Choroid plexus epithelial cell (primary cell): ENCODE measurements around the gene CEP83.

ENCODE experiments used
- DNase-seq: peaks from one replicate; pipeline ENCODE4 v3.0.0-alpha.2; 2010; ENCODE audit warnings: low read depth
- H3K4me3 ChIP-seq: 2 replicates; pipeline ENCODE4 v1.5.1; 2011; ENCODE audit warnings: low read depth, mild to moderate bottlenecking, control low read depth, low read length, moderate library complexity
- TF ChIP-seq, protein P1 (sequence below): conservative IDR thresholded peaks from 2 replicates; pipeline ENCODE4 v1.5.1; 2011; ENCODE audit warnings: low read depth, mild to moderate bottlenecking, control low read depth, inconsistent platforms, low read length, moderate library complexity

Gene CEP83

DNA sequence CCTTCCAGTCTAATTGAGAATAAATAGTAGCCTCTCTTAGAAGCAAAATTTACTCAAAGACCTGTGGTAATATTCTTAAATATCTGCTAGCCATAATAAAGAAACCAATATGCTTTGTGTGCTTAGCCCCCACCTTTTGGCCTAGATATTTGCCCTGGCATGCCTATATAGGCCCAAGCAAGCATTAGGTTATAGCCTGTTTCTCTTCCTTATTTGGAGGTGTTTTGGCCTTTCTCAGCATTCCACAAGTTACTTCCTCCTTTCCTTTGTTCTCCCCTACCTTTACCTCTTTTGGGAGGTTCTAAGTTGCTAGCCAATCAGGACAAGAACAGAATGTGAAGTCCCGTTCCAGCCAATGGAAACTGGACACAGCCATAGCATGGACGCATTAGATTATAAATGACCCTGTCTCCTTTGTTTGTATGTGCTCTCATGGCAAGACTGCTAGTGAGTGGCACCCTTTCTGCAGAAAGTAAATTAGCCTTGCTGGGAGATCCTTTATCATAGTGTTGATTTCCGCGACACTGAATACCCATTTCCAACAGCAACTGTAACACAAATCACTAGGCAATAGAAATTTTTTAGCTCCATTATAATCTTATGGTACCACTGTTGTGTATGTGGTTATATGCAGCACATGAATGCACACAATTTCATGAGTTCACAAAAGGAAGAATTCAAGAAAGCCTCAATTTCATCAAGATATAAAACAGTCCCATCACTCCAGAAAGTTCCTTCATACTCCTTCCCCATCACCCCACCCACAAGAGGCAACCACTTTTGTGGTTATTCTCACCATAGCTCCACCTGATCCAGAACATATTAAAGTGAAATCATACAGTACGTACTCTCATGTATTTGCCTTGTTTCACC, 37.6 kb downstream of the CEP83 start:
- TF ChIP-seq, protein P1, sequence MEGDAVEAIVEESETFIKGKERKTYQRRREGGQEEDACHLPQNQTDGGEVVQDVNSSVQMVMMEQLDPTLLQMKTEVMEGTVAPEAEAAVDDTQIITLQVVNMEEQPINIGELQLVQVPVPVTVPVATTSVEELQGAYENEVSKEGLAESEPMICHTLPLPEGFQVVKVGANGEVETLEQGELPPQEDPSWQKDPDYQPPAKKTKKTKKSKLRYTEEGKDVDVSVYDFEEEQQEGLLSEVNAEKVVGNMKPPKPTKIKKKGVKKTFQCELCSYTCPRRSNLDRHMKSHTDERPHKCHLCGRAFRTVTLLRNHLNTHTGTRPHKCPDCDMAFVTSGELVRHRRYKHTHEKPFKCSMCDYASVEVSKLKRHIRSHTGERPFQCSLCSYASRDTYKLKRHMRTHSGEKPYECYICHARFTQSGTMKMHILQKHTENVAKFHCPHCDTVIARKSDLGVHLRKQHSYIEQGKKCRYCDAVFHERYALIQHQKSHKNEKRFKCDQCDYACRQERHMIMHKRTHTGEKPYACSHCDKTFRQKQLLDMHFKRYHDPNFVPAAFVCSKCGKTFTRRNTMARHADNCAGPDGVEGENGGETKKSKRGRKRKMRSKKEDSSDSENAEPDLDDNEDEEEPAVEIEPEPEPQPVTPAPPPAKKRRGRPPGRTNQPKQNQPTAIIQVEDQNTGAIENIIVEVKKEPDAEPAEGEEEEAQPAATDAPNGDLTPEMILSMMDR, result no peak
- H3K4me3 ChIP-seq, result no peak overlapping the region
- DNase-seq, result no peak

DNA sequence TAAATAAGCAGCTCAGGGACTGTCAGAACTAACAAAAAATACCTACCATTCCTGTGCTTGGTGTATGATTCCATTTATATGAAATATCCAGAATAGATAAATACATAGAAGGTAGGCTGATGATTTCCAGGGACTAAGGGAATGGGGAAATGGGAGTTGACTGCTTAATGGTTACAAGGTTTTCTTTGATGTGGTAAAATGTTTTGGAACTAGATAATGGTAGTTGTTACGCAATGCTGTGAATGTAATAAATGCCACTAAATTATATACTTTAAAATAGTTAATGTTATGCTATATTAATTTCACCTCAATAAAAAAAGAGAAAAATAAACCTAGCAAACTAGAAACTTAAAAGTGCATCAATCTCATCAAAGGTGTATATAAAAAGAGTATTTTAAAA, 41.1 kb downstream of the CEP83 start:
- TF ChIP-seq, protein P1, result no peak
- DNase-seq, result peak; percentile 9
- no peak overlapping the region for H3K4me3 ChIP-seq

DNA sequence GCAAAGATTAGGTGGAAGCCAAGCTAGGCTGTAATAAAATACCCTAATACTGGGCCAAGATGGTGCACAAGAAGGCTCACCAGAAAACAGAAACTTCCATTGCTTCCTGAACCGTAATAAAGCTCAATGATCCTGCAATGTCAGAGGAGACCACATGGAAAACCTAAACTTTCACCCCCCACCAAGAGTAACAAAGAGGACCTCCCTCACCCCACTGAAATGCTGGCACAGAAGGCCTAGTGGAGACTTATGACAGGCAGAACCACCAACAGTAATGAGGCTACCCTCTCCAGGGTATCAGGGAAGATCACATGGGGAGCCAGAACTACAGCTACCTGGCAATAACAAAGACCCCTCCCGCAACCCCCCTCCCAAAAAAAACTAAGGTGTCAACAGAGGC, 43.1 kb downstream of the CEP83 start:
- TF ChIP-seq, protein P1, result no peak
- DNase-seq, result no peak
- H3K4me3 ChIP-seq, result no peak overlapping the region

DNA sequence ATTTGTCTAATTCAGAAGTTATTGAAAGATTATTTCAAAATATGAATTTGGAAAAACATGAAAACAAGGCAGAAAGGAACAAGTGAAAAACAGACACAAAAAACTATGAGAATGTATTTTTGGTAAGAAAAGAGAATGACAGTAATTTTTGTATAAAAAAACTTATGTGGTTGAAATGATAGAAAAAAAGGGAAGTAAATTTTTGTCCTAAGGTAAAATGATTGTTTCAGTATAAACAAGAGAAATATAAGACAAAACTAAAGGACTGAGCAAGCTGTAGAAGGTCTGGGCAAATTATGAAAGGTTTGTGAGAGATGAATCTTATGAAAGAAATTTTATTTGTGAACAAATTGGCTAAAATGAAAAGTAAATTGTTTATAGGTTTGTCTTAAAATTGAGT, 44.6 kb downstream of the CEP83 start:
- no peak overlapping the region for H3K4me3 ChIP-seq
- no peak for DNase-seq
- TF ChIP-seq, protein P1, result no peak

DNA sequence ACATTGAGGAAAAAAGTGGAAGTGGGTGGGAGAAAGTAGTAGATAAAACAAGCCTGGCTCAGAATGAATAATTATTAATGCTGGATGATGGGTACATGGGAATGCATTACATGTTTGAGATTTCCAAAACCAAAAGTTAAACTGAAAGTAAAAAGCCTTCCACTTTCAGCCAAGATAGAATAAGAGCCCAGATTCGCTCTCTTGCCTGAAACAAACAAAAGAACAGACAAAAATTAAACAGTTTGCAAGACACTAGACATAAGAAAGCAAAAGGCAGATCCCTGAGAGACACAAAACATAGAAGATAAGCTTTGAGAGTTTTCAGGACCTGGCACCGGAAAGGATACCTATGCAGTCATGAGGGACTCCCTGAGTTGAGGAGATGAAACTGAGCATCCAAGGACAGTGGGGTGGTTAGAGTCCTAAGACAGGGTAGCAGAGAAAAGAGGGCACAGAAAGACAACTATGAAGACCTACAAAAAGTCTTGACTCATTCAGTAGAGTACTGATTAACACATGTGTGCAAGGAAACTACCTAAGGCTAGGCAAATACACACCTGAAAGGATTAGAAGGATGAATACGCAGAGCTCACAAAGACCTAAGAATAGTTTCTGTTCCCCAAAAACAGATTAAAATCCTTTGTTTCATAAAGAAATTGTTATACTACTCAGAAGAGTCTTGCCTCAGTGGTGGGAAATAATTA, 54.1 kb downstream of the CEP83 start:
- peak; percentile 7 for DNase-seq
- TF ChIP-seq, protein P1, result no peak

DNA sequence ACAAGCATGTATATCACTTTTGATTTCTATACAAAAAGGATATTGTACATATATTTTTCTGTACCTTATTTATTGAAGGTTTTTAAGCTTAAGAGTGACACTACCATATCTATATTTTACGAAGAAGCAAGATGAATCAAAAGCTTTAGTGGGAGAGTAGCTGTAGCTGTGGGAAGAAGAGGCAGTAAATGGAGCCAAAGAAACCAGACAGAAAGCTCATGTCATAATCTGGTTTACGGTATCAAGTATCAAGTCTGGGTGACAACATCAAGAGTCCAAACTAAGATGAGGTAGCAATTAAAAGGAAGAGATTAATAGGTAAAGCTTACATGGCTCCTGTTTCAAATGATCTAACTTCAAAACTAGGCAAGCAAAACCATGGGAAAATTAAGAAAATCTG, 54.8 kb downstream of the CEP83 start:
- TF ChIP-seq, protein P1, result no peak
- H3K4me3 ChIP-seq, result no peak overlapping the region
- peak; percentile 14 for DNase-seq

More for the DNA sequence above, 54.1 kb downstream of the CEP83 start:
- no peak overlapping the region for H3K4me3 ChIP-seq
